Astrocyte (in vitro differentiated cells and primary cell): Measurements from ENCODE around the gene HIGD2B.

Source experiments
- EZH2 ChIP-seq: IDR thresholded peaks from 2 replicates; pipeline ENCODE4 v1.6.1; 2012; ENCODE audit warnings: mild to moderate bottlenecking, low read length, inconsistent platforms; ENCODE audit not compliant: insufficient read depth
- TF ChIP-seq, protein P1 (sequence below): IDR thresholded peaks from 2 replicates; pipeline ENCODE4 v1.5.1; 2011; ENCODE audit warnings: low read depth, mild to moderate bottlenecking, inconsistent platforms, low read length, moderate library complexity; ENCODE audit not compliant: insufficient read depth

- TF ChIP-seq EZH2: no peak
- TF ChIP-seq, protein P1, sequence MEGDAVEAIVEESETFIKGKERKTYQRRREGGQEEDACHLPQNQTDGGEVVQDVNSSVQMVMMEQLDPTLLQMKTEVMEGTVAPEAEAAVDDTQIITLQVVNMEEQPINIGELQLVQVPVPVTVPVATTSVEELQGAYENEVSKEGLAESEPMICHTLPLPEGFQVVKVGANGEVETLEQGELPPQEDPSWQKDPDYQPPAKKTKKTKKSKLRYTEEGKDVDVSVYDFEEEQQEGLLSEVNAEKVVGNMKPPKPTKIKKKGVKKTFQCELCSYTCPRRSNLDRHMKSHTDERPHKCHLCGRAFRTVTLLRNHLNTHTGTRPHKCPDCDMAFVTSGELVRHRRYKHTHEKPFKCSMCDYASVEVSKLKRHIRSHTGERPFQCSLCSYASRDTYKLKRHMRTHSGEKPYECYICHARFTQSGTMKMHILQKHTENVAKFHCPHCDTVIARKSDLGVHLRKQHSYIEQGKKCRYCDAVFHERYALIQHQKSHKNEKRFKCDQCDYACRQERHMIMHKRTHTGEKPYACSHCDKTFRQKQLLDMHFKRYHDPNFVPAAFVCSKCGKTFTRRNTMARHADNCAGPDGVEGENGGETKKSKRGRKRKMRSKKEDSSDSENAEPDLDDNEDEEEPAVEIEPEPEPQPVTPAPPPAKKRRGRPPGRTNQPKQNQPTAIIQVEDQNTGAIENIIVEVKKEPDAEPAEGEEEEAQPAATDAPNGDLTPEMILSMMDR: no peak
These were observed 38.0 kb upstream of the HIGD2B start for GRCh38 chr15:72724028-72724427.
